Neural cell (in vitro differentiated cells): ENCODE data around the gene PLA2G4F. TPM values are rescaled to one million over a fixed set of nuclear protein-coding genes. Genes with fewer than 3 reads are reported as not detected.

Source experiments
- H2AFZ ChIP-seq: fragments of 200-600, 300-800 bp; sonication (generic), shearing (Covaris generic); 2 replicates; pipeline ENCODE4 v1.6.0; 2014; ENCODE audit warnings: low read depth, mild to moderate bottlenecking, antibody characterized with exemption, low read length, moderate library complexity
- H3F3A ChIP-seq: fragments of 200-600 bp; shearing (Covaris generic); 2 replicates; pipeline ENCODE4 v1.6.1; 2016; ENCODE audit warnings: mild to moderate bottlenecking, moderate library complexity, mixed read lengths, antibody characterized with exemption, low read length; ENCODE audit not compliant: insufficient read depth, poor library complexity, severe bottlenecking
- H3K27ac ChIP-seq: fragments of 200-600, 300-800 bp; sonication (generic), shearing (Covaris generic); 2 replicates; pipeline ENCODE4 v1.5.1; 2014; ENCODE audit warnings: mild to moderate bottlenecking, low read length, moderate library complexity
- H3K27me3 ChIP-seq: fragments of 300-800, 200-600 bp; sonication (generic), shearing (Covaris generic); 2 replicates; pipeline ENCODE4 v1.6.0; 2014; ENCODE audit warnings: mild to moderate bottlenecking, low read depth, low read length, moderate library complexity; ENCODE audit not compliant: insufficient read depth
- H3K36me3 ChIP-seq: fragments of 300-800, 200-600 bp; sonication (generic), shearing (Covaris generic); 2 replicates; pipeline ENCODE4 v1.5.1; 2014; ENCODE audit warnings: mild to moderate bottlenecking, antibody characterized with exemption, low read length, moderate library complexity; ENCODE audit not compliant: insufficient read depth
- H3K4me2 ChIP-seq: fragments of 300-800, 200-600 bp; sonication (generic), shearing (Covaris generic); 2 replicates; pipeline ENCODE4 v1.6.0; 2014; ENCODE audit warnings: mild to moderate bottlenecking, low read length
- H3K4me3 ChIP-seq: fragments of 300-800, 200-600 bp; sonication (generic), shearing (Covaris generic); 2 replicates; pipeline ENCODE4 v1.5.1; 2014; ENCODE audit warnings: mild to moderate bottlenecking, low read length, moderate library complexity
- H3K79me2 ChIP-seq: fragments of 200-600 bp; shearing (Covaris generic); replicated peaks from 2 replicates; pipeline ENCODE4 v1.6.0; 2014; ENCODE audit warnings: mild to moderate bottlenecking, low read length, moderate library complexity; ENCODE audit not compliant: insufficient read depth
- H3K9ac ChIP-seq: fragments of 300-800, 200-600 bp; sonication (generic), shearing (Covaris generic); 2 replicates; pipeline ENCODE4 v1.6.1; 2016; ENCODE audit warnings: mild to moderate bottlenecking, low read length, mixed read lengths
- H3K9me2 ChIP-seq: fragments of 200-600 bp; shearing (Covaris generic); 2 replicates; pipeline ENCODE4 v1.6.1; 2016; ENCODE audit warnings: mild to moderate bottlenecking, low read length, mixed read lengths; ENCODE audit not compliant: insufficient read depth
- H3K9me3 ChIP-seq: fragments of 200-600, 300-800 bp; sonication (generic), shearing (Covaris generic); 2 replicates; pipeline ENCODE4 v1.6.1; 2016; ENCODE audit warnings: mild to moderate bottlenecking, mixed run types, low read length, moderate library complexity, mixed read lengths
- H4K20me1 ChIP-seq: fragments of 200-600 bp; shearing (Covaris generic); 2 replicates; pipeline ENCODE4 v1.6.1; 2016; ENCODE audit warnings: mild to moderate bottlenecking, mixed run types; ENCODE audit not compliant: insufficient read depth
- EP300 ChIP-seq: fragments of 450-650 bp; conservative IDR thresholded peaks from 2 replicates; pipeline ENCODE4 v1.6.1; 2014; ENCODE audit warnings: antibody characterized with exemption, mild to moderate bottlenecking, moderate library complexity; ENCODE audit not compliant: poor library complexity, severe bottlenecking
- EZH2 ChIP-seq: fragments of 200-600, 300-800 bp; shearing (Covaris generic), sonication (generic); IDR thresholded peaks from 2 replicates; pipeline ENCODE4 v1.6.1; 2014; ENCODE audit warnings: antibody characterized with exemption, low read length, borderline replicate concordance, mild to moderate bottlenecking; ENCODE audit not compliant: insufficient read depth, poor library complexity, severe bottlenecking
- MXI1 ChIP-seq: fragments of 450-650 bp; conservative IDR thresholded peaks from 2 replicates; pipeline ENCODE4 v1.6.1; 2014; ENCODE audit warnings: antibody characterized with exemption, mild to moderate bottlenecking; ENCODE audit not compliant: poor library complexity, severe bottlenecking
- POLR2AphosphoS5 ChIP-seq: IDR thresholded peaks from 2 replicates; pipeline ENCODE4 v1.6.1; 2012
- RAD21 ChIP-seq: fragments of 450-650 bp; conservative IDR thresholded peaks from 2 replicates; pipeline ENCODE4 v1.6.1; 2014; ENCODE audit warnings: antibody characterized with exemption, mild to moderate bottlenecking, moderate library complexity
- REST ChIP-seq: IDR thresholded peaks from 2 replicates; pipeline ENCODE4 v1.6.1; 2012; ENCODE audit warnings: borderline replicate concordance
- SMC3 ChIP-seq: fragments of 450-650 bp; conservative IDR thresholded peaks from 2 replicates; pipeline ENCODE4 v1.6.1; 2014; ENCODE audit warnings: antibody characterized with exemption, mild to moderate bottlenecking, moderate library complexity; ENCODE audit not compliant: poor library complexity
- TAF1 ChIP-seq: IDR thresholded peaks from 2 replicates; pipeline ENCODE4 v1.6.1; 2012; ENCODE audit warnings: low read depth
- polyA plus RNA-seq: library from polyadenylated mRNA; depleted of rRNA; stranded (reverse); fragments of >200 nt; gene quantifications from 2 replicates; pipeline ENCODE4 v1.2.3, GENCODE V29; 2014
- TF ChIP-seq, protein P1 (sequence below): fragments of 450-650 bp; IDR thresholded peaks from 2 replicates; pipeline ENCODE4 v1.5.1; 2014; ENCODE audit warnings: antibody characterized with exemption, mild to moderate bottlenecking, moderate library complexity; ENCODE audit not compliant: poor library complexity, severe bottlenecking

Gene PLA2G4F
- polyA plus RNA-seq, 1 donor from 2014 or later: not detected

DNA sequence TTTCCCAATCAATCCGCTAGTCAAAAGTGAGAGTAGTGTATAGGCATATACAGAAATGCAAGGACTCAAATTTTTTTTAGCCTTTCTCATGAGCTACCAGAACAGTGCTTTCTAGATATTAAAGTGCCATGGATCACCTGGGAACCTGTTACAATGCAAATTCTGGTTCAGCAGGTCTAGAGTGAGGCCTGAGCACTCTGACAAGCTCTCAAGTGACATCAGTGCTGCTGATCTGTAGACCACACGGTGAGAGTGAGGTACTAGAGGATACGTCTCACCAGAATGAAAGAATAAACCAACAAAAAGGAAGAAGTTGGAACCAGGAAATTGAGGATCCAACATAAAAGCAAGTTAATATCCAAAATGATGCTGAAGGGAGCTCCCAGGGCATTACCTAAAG lies 46.1 kb downstream of the PLA2G4F start:
- Histone ChIP-seq H2AFZ (no peak overlapping the region), H3K36me3 (no peaks in the 10 kb centered on the region)

GRCh38 chr15:42108806-42109205 lies 47.6 kb downstream of the PLA2G4F start:
- H3K9ac ChIP-seq: no peak overlapping the region

More for the DNA sequence above, 46.1 kb downstream of the PLA2G4F start:
- H4K20me1 ChIP-seq: no peaks in the 10 kb centered on the region
- H3K9ac ChIP-seq: no peak overlapping the region
- H3K79me2 ChIP-seq: no peaks in the 10 kb centered on the region
- H3K27me3 ChIP-seq: no peaks in the 10 kb centered on the region
- no peaks in the 10 kb centered on the region for H3F3A ChIP-seq
- H3K27ac ChIP-seq: no peak overlapping the region
- no peak overlapping the region for H3K4me2 ChIP-seq
- no peaks in the 10 kb centered on the region for H3K9me3 ChIP-seq
- H3K9me2 ChIP-seq: no peaks in the 10 kb centered on the region
- no peak overlapping the region for H3K4me3 ChIP-seq
- no peak for TF ChIP-seq REST
- no peak for TF ChIP-seq EZH2
- no peak for TF ChIP-seq TAF1
- TF ChIP-seq SMC3: no peak
- TF ChIP-seq, protein P1, sequence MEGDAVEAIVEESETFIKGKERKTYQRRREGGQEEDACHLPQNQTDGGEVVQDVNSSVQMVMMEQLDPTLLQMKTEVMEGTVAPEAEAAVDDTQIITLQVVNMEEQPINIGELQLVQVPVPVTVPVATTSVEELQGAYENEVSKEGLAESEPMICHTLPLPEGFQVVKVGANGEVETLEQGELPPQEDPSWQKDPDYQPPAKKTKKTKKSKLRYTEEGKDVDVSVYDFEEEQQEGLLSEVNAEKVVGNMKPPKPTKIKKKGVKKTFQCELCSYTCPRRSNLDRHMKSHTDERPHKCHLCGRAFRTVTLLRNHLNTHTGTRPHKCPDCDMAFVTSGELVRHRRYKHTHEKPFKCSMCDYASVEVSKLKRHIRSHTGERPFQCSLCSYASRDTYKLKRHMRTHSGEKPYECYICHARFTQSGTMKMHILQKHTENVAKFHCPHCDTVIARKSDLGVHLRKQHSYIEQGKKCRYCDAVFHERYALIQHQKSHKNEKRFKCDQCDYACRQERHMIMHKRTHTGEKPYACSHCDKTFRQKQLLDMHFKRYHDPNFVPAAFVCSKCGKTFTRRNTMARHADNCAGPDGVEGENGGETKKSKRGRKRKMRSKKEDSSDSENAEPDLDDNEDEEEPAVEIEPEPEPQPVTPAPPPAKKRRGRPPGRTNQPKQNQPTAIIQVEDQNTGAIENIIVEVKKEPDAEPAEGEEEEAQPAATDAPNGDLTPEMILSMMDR: no peak
- TF ChIP-seq POLR2AphosphoS5: no peak
- no peak for TF ChIP-seq RAD21
- no peak for TF ChIP-seq EP300
- no peak for TF ChIP-seq MXI1

GRCh38 chr15:42108189-42108588 lies 48.2 kb downstream of the PLA2G4F start:
- Histone ChIP-seq H2AFZ (no peak overlapping the region), H3K79me2 (no peaks in the 10 kb centered on the region), H3K9ac (no peak overlapping the region), H4K20me1 (no peaks in the 10 kb centered on the region), H3K27ac (no peak overlapping the region), H3K27me3 (no peaks in the 10 kb centered on the region), H3K9me2 (no peaks in the 10 kb centered on the region), H3K4me2 (no peak overlapping the region), H3K9me3 (no peaks in the 10 kb centered on the region), H3K4me3 (no peak overlapping the region), H3K36me3 (no peaks in the 10 kb centered on the region), H3F3A (no peaks in the 10 kb centered on the region)
- TF ChIP-seq MXI1: no peak
- TF ChIP-seq SMC3: no peak
- TF ChIP-seq RAD21: no peak
- TF ChIP-seq, protein P1: no peak
- TF ChIP-seq POLR2AphosphoS5: no peak
- no peak for TF ChIP-seq REST
- no peak for TF ChIP-seq TAF1
- TF ChIP-seq EZH2: no peak
- TF ChIP-seq EP300: no peak

More at GRCh38 chr15:42108806-42109205, 47.6 kb downstream of the PLA2G4F start:
- Histone ChIP-seq H3K79me2 (no peaks in the 10 kb centered on the region), H3K9me3 (no peaks in the 10 kb centered on the region), H3K27ac (no peak overlapping the region), H3F3A (no peaks in the 10 kb centered on the region), H3K27me3 (no peaks in the 10 kb centered on the region), H3K9me2 (no peaks in the 10 kb centered on the region), H3K4me2 (no peak overlapping the region), H3K36me3 (no peaks in the 10 kb centered on the region), H3K4me3 (no peak overlapping the region), H2AFZ (no peak overlapping the region), H4K20me1 (no peaks in the 10 kb centered on the region)
- no peak for TF ChIP-seq EP300
